Stimulated activated CD4-positive, alpha-beta T cell treated with anti-CD3 and anti-CD28 coated beads, Interleukin-4, amount 100 ng/mL, for 1 hour (primary cell): ENCODE results near the gene INO80B.
"Not testable (repeated sequence)": the region's sequence is repeated elsewhere in the genome, so short reads cannot be mapped to it uniquely, and the experiment has no call there.

Experiments used
- DNase-seq: peaks from one replicate; pipeline ENCODE4 v3.0.0-alpha.2; 2020

Gene INO80B

GRCh38 chr2:74450570-74451190 is 4.2 kb upstream of the INO80B start:
- no peak for DNase-seq

DNA sequence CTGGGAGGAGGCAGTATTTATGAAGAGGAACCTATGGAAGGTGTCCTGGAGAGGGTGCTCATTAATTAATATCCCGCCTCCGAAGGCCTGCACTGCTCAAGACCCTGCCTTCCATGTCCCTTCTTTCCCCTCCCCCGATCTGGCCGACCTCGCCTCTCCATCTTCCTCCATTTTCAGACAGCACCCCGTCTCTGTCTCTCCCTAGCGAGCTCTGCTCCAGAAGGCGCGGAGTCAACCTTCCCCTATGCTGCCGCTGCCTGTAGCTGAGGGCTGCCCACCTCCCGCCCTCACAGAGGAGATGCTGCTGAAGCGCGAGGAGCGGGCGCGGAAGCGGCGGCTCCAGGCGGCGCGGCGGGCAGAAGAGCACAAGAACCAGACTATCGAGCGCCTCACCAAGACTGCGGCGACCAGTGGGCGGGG is 2.3 kb downstream of the INO80B start:
- no peak for DNase-seq

- DNase-seq, result peak; percentile 85
Observed at GRCh38 chr2:74457549-74458131, 2.8 kb downstream of the INO80B start.

DNA sequence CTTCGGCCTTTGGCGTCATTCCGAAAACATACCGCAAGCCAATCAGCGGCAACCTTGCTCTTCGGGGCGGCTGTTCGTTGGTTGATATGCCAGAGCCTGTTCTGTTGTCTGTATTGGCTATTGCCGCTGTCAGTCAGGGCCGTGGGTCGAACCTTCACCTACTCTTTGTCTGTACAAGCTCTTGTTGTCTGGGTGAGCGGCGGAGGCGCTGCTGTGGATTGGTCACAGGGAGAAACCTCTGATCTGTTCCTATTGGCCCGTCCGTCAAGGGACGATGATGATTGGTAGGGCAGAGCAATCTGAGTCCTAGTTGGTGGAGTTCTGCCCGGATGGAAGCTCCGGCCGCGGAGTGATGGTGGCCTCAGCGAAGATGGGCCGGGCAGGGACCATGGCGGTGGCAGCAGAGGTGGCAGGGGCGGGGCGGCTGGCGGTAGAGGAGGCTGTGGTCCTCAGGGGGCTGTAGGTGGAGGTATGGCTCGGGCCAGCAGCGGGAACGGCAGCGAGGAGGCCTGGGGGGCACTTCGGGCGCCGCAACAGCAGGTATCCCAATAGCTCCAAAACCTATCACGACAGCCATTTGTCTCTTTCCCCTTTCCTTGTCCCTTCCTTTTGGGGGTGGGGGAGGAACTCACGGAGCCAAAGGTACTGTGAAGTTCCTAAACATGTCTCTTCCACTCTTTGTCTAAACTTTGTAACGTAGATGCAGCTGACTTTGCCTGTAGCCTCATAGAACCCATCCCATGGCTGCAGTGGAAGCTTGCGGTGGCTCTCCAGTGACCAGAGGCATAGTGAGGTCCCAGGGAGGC is 3.4 kb downstream of the INO80B start, which contains the start of gene WBP1:
WBP1 (plus strand) TSS at position 307 of the 806 bp plus-strand sequence; CDS start at position 472, 165 bp downstream.
- peak; percentile 97 for DNase-seq

DNA sequence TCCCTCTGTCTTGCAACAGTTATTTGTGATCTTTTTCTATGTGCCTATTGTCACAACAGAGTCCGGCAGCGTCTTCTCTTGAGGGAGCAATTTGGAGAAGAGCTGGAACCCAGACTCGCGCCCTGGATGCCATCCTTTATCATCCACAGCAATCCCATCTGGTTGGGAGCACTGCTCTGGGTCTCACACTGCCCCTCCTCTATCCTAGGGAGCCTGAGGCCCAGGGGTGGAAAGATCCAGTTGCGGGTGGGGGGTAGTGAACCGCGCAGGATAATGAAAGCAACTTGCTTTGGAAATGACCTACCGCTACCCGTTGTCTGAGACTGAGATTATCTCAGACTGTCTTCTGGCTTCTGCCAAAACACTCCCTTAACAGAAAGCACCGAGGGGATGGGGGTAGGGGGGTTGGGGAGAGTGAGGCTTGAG is 4.1 kb downstream of the INO80B start:
- DNase-seq, result no peak

- DNase-seq, result not testable (repeated sequence)
Observed at GRCh38 chr2:74459503-74460118, 4.7 kb downstream of the INO80B start.

GRCh38 chr2:74460187-74460586 is 5.3 kb downstream of the INO80B start:
- not testable (repeated sequence) for DNase-seq

DNA sequence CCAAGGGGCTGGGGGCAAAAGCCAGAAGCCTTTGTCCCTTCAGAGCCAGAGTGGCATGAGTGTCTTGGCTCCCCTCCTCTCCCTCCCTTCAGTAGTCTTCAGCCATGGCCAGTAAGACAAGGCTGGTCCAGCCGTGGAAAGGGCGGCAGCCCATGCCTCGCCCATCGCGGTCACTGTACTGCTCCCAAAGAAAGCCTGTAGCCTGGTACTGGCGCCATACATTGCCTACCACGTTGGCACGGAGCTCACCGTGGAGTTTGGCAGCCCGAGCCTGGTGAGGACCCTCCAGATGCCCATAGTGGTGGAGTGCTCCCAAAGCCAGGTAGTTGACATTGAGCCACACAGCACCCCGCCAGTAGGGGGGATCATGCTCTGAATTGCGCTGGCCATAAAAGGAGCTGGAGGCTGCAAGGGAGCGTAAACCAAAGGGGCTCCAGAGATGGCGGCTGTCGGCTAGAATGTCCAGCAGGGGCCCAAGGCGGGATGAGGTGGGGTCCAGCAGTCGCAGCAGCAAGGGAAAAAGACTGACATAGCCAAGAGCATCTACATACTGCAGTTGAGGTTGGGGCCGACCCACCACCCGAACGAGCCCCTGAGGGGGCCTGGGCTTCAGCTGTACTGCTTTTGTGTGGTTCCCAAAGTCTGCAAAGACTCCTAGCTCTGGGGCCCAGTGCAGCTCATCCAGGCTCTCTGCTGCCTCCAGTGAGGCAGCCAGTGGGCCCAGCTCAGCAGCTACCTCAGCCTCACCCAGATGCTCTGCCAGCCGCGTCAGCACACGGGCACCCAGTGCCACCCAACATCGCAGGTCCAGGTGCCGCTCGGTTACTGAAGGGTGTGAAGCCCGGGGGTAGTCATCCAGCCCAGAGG is 6.5 kb downstream of the INO80B start:
- no peak for DNase-seq

DNA sequence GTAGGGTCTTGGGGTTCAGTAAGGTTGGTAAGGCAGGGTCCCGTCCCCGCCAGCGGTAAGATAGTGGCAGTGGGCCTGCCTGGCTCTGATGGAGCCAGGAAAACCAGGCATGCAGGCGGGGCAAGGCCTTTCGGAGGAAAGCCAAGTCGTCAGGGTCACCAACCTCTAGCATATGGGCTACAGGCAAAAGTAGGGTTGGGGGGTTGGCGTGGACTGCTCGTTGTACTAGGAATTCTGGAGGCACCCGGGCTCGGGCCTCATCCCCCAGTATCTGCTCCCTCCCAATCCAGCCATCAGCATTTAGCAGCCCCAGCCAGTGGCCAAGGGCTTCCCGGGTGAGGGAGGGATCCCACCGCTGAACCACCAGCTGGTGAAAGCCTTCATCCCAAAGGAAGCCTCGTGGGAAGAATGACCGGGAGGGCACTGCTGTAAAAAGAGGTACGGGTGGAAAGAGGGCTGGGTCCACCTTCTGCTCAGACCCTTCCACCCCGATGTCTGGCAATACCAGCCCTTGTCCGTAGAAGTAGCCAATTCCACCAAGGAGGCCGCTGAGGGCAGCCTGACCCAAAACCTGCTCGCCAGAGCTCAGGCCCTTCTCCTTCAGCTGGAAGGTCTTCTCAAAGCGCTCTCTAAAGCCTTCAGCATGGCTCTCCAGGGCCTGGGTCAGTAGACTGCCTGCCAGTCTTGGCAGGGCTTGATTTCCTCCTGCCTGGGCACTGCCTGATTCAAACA is 7.3 kb downstream of the INO80B start:
- no peak for DNase-seq

DNA sequence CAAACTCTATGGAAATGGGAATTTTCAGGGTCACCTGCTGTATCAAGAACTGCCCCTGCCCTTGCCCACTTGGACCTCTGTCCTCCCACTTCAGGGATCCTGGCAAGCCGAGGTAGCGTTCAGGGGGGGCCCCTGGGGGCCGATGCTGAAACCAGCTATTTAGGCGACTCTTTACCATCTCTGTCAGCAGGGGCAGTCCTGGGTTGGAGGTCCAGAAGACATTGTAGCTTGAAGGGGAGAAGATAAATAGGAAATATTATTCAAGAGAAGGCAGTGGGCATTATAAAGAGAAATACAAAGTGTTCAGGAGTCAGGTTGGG is 7.9 kb downstream of the INO80B start:
- no peak for DNase-seq

- DNase-seq, result no peak
Observed at GRCh38 chr2:74464406-74464805, 9.5 kb downstream of the INO80B start.

DNA sequence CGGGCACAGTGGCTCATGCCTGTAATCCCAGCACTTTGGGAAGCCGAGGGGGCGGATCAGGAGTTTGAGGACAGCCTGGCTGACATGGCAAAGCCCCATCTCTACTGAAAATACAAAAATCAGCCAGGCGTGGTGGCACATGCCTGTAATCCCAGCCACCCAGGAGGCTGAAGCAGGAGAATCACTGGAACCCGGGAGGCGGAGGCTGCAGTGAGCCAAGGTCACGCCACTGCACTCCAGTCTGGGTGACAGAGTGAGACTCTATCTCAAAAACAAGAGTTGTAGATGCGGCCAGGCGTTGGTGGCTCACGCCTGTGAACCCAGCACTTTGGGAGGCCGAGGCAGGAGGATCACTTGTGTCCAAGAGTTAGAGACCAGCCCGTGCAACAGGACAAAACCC is 15.9 kb downstream of the INO80B start:
- not testable (repeated sequence) for DNase-seq

DNA sequence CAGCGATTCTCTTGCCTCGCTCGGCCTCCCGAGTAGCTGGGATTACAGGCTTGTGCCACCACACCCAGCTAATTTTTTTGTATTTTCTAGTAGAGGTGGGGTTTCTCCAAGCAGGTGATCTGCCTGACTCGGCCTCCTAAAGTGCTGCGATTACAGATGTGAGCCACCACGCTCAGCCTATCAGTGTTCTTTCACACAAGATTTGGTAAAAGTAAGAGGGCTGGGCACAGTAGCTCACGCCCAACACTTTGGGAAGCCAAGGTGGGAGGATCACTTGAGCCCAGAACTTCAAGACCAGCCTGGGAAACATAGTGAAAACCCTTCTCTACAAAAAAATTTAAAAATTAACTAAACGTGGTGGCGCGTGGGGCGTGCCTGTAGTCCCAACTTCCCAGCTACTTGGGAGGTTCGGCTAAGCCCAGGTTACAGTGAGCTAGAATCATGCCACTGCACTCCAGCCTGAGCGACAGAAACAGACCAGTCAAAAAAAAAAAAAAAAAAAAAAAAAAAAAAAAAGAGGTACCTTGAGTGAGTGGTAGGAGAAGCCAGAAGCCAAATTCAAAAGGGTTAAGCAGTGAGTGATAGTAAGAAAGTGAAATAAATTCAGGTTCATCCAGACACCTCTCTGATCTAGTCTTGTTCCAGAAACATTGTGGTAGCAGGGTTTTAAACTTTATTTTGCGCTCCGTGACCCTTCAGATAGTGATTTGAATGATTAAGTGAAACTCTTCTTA is 16.6 kb downstream of the INO80B start:
- DNase-seq, result no peak

DNA sequence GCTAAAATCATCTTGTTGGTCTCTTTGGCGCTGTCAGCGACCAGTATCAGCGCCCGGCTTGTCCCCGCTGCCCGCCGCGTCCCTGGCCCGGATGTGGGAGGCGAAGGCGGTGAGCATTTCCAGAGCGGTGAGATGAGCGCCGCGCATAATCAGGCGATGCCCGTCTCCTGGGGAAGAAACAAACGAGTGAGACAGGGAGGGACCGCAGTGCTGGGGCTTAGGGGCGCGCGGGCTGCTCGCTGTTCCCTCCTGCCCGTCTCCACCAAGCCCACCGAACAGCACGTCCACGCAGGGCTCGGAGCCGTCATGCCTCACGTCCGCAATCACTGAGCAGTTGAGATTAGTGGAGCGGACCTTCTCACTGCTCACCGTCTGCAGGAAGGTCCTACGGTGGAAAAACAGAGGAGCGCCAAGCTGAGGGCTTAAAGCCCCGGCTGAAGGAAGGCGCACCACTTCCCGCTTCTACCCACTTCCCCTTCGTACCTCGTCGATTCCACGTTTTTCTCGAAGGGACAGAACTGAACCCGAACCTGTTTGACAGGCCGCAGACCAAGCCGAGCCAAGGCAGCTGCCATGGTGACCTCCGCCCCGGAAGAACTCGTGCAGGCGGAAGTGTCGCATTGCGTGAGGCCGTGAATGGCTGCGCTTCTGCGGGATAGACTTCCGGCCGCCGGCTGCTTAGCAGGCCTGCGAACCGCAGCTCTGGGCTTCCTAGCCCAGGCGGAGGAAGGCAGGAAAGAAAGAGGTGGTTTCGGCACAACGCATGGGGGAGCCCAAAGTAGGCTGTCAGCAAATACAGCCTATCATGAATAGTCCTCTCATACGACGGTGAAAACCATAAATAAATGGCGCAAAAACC is 17.4 kb downstream of the INO80B start, which contains the start of gene MRPL53:
MRPL53 (minus strand) TSS at position 595 of the 859 bp plus-strand sequence; CDS start at position 575, 20 bp downstream.
- DNase-seq, result peak; percentile 98

GRCh38 chr2:74472945-74473258 is 18.0 kb downstream of the INO80B start:
- no peak for DNase-seq

DNA sequence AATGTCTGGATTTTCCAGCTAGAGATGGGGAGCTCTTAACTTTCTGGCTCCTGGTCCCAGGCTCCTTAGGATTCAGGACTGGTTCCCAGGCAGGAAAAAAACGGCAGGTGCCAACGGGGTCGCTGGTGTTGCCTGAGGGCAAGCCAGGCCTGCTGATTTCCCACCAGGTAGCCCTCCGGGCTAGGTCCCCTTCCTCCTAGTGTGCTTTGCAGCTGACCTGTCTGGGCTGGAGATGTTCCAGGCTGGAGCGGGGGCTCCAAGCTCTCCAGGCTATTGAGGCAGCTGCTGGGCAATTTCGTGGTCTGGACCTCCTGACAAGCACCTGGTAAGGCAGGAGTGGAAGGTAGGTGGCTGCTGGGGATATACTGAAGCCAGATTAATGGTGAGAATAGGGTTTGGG is 19.6 kb downstream of the INO80B start:
- no peak for DNase-seq

DNA sequence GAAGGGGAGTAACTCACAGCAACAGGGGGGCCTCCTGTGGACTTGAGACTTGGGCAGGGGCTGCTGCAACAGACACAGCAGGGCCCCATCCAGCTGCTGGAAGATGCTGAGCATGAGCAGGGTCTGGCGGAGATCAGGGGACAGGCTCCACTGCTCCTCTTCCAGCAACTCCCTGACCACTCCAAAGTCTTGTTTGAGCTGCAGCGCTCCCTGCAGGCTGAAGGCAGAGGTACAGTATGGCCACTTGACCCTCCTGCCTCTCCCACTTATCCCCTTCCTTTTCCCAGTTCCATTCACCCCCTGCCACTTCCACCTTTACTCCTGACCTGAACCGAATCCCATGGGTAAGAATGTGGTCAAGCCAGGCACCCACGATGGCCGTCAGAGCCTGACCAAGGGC is 20.0 kb downstream of the INO80B start:
- no peak for DNase-seq

DNA sequence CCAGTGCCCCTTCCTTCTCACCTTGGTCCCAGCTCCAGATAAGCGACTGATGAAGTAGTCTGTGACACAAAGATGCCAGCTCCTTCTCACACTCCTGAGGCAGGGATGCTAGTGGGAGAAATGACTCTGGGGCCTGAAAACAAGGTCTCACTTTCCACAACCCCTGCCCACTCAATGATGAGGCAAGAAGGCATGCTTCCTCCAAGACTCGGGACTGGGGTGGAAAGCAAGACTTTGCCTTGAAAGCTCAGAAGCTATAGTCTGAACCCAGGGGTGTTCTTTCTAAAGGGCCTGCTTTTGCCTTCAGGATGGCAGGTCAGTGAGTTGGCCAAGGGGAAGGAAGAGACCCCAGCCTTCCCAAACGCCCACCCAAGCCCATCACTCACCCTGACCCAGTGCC is 26.5 kb downstream of the INO80B start:
- no peak for DNase-seq

DNA sequence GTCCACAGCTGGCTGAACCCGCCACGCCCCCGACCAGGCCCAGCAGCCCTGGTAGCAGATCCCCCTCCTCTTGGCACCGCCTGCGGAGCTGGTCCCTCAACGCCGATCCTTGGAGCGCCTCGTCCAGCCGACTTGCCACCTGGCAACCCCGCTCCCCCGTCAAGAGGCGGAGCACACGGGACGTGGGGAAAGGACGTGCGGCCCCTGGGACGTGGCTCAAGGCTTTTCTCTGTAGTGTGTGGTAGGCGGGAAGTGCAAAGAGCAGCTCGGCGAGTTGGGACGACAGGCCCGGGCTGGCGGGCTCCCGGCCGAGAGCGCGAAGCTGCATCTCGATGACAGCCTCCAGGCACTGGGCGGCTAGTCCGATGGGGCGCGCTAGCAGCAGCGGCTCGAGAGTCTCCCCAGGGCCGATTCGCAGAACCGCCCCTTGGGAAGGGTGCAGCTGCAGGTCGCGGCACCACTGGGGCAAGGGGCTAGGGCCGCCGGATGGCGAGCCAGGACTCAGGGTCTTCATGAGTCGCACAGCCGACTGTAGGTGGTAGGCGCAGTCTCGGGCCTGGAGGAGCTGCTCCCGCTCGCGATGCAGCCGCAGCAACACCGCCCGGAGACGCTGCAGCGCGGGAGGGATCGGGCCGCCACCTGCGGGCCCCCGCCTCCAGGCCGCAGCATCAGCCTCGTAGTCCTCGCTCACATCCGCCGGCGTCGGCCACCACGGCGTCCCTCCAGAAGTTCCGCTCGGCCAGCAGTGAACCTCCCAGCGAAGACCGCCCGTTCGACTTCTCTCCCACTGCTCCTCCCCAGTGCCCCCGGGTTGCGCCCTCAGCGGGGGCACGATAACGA is 27.3 kb downstream of the INO80B start:
- peak; percentile 54 for DNase-seq
